A673 (cell line): ENCODE data around the gene HEXIM2. TPM values are rescaled to one million over a fixed set of nuclear protein-coding genes. Genes with fewer than 3 reads are reported as not detected.

ENCODE experiments used
- BruUV-seq: library from RNA; stranded (reverse); fragments of 400-500 nt; replicated peaks from 2 replicates; lab custom pipeline; 2021; lab: Mats Ljungman, UMichigan
- CTCF ChIA-PET: fragments of 300-600 bp; sonication (Branson Sonifier 250); formaldehyde crosslinking; loops from one replicate; lab custom pipeline; 2022; ENCODE audit warnings: antibody characterized with exemption; lab: Charles Lee
- POLR2A ChIA-PET: fragments of 300-600 bp; sonication (Branson Sonifier 250); formaldehyde crosslinking; loops from one replicate; lab custom pipeline; 2022; ENCODE audit warnings: antibody characterized with exemption; ENCODE audit not compliant: low non-redundant PET; lab: Charles Lee
- DNase-seq: peaks from one replicate; pipeline ENCODE4 v3.0.0-alpha.2; 2015; ENCODE audit warnings: low spot score
- H3K27ac ChIP-seq: fragments of 200-600 bp; sonication (generic); 2 replicates; pipeline ENCODE4 v1.5.1; 2016; ENCODE audit warnings: mixed run types, low read depth, mild to moderate bottlenecking, mixed read lengths, antibody characterized with exemption, low read length; ENCODE audit not compliant: poor library complexity, severe bottlenecking
- H3K27me3 ChIP-seq: fragments of 200-600 bp; sonication (generic); replicated peaks from 2 replicates; pipeline ENCODE4 v1.6.1; 2017; ENCODE audit warnings: mixed run types, low read depth, mild to moderate bottlenecking, mixed read lengths, antibody characterized with exemption, low read length; ENCODE audit not compliant: insufficient read depth, poor library complexity
- H3K36me3 ChIP-seq: fragments of 200-600 bp; sonication (generic); 2 replicates; pipeline ENCODE4 v1.6.1; 2016; ENCODE audit warnings: mixed run types, mild to moderate bottlenecking, mixed read lengths, antibody characterized with exemption, low read length; ENCODE audit not compliant: insufficient read depth, poor library complexity, severe bottlenecking
- H3K4me1 ChIP-seq: fragments of 200-600 bp; sonication (generic); 2 replicates; pipeline ENCODE4 v1.6.1; 2017; ENCODE audit warnings: mixed run types, mild to moderate bottlenecking, mixed read lengths, antibody characterized with exemption, low read length; ENCODE audit not compliant: insufficient read depth, poor library complexity, severe bottlenecking
- H3K4me3 ChIP-seq: fragments of 200-600 bp; sonication (generic); 2 replicates; pipeline ENCODE4 v1.5.1; 2016; ENCODE audit warnings: low read depth, mixed run types, mild to moderate bottlenecking, mixed read lengths, low read length; ENCODE audit not compliant: poor library complexity, severe bottlenecking
- H3K9me3 ChIP-seq: fragments of 200-600 bp; sonication (generic); 2 replicates; pipeline ENCODE4 v1.6.1; 2016; ENCODE audit warnings: mixed run types, low read depth, mild to moderate bottlenecking, mixed read lengths, antibody characterized with exemption, low read length; ENCODE audit not compliant: poor library complexity, severe bottlenecking
- EZH2 ChIP-seq: fragments of 200-600 bp; sonication (generic); IDR thresholded peaks from 2 replicates; pipeline ENCODE4 v1.6.1; 2017; ENCODE audit warnings: borderline replicate concordance, low read depth, mild to moderate bottlenecking, mixed read lengths, antibody characterized with exemption, low read length; ENCODE audit not compliant: poor library complexity, severe bottlenecking
- intact Hi-C: fragments of 100-400 bp; cut with micrococcal nuclease; formaldehyde crosslinking; loops from one replicate; pipeline ENCODE4 v1.10.0; 2022; ENCODE audit not compliant: unreplicated experiment
- total RNA-seq: library from RNA; stranded (reverse); gene quantifications from 2 replicates; pipeline ENCODE4 v1.2.3, GENCODE V29; 2021
- TF ChIP-seq, protein P1 (sequence below): fragments of 300-800, 200-600 bp; sonication (generic); conservative IDR thresholded peaks from 2 replicates; pipeline ENCODE4 v1.5.1; 2017; ENCODE audit warnings: low read depth, mild to moderate bottlenecking, antibody characterized with exemption, low read length, moderate library complexity, mixed read lengths

The HEXIM2 gene
- total RNA-seq, 1 experiment from 2014 or later: 4.8 TPM

GRCh38 chr17:45129940-45130680 lies 31.6 kb upstream of the HEXIM2 start:
- BruUV-seq: no TSS peak
- no peaks in the 10 kb centered on the region for H3K36me3 ChIP-seq
- ChIA-PET POLR2A (no interaction called here), CTCF (no interaction called here)
- no peak overlapping the region for H3K27ac ChIP-seq
- no peak overlapping the region for H3K4me3 ChIP-seq
- intact Hi-C loops: loop anchor here (5.0 to 10.0 kb wide), 2 partner anchors 255 to 353 kb away; no protein-coding TSS in a partner anchor
- no peaks in the 10 kb centered on the region for H3K4me1 ChIP-seq
- TF ChIP-seq, protein P1, sequence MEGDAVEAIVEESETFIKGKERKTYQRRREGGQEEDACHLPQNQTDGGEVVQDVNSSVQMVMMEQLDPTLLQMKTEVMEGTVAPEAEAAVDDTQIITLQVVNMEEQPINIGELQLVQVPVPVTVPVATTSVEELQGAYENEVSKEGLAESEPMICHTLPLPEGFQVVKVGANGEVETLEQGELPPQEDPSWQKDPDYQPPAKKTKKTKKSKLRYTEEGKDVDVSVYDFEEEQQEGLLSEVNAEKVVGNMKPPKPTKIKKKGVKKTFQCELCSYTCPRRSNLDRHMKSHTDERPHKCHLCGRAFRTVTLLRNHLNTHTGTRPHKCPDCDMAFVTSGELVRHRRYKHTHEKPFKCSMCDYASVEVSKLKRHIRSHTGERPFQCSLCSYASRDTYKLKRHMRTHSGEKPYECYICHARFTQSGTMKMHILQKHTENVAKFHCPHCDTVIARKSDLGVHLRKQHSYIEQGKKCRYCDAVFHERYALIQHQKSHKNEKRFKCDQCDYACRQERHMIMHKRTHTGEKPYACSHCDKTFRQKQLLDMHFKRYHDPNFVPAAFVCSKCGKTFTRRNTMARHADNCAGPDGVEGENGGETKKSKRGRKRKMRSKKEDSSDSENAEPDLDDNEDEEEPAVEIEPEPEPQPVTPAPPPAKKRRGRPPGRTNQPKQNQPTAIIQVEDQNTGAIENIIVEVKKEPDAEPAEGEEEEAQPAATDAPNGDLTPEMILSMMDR: no peak
- no peak for DNase-seq
- H3K27me3 ChIP-seq: no peaks in the 10 kb centered on the region
- no peaks in the 10 kb centered on the region for H3K9me3 ChIP-seq

GRCh38 chr17:45130681-45131615 lies 30.7 kb upstream of the HEXIM2 start:
- TF ChIP-seq EZH2: no peak
- TF ChIP-seq, protein P1: no peak
- H3K27ac ChIP-seq: no peak overlapping the region
- BruUV-seq: no TSS peak
- H3K4me3 ChIP-seq: peak overlapping the region; percentile 64
- H3K9me3 ChIP-seq: no peaks in the 10 kb centered on the region
- intact Hi-C loops: loop anchor here (5.0 to 10.0 kb wide), 2 partner anchors 254 to 354 kb away; no protein-coding TSS in a partner anchor
- ChIA-PET CTCF (interaction anchor here (0.6 kb wide), 1 partner anchor 82 kb away, joined by 6 read pairs; no protein-coding TSS in a partner anchor), POLR2A (interaction anchor here (0.6 kb wide), 1 partner anchor 17 kb away, joined by 3 read pairs; the partner anchor contains the start of gene HEXIM1)
- H3K36me3 ChIP-seq: no peaks in the 10 kb centered on the region
- H3K27me3 ChIP-seq: no peaks in the 10 kb centered on the region
- no peak for DNase-seq
- no peaks in the 10 kb centered on the region for H3K4me1 ChIP-seq

- Histone ChIP-seq H3K4me3 (peak overlapping the region; percentile 64), H3K36me3 (no peaks in the 10 kb centered on the region), H3K4me1 (no peaks in the 10 kb centered on the region), H3K27ac (no peak overlapping the region), H3K27me3 (no peaks in the 10 kb centered on the region), H3K9me3 (no peaks in the 10 kb centered on the region)
- intact Hi-C loops: loop anchor here (5.0 to 10.0 kb wide), 2 partner anchors 253 to 354 kb away; no protein-coding TSS in a partner anchor
- peak; percentile 39 for DNase-seq
- POLR2A ChIA-PET: no interaction called here
- CTCF ChIA-PET: no interaction called here
- BruUV-seq: no TSS peak
- no peak for TF ChIP-seq EZH2
- TF ChIP-seq, protein P1: peak; percentile 67
Observed at GRCh38 chr17:45131616-45132319, 29.9 kb upstream of the HEXIM2 start.
